ENCODE results near the gene ZNF385A.

The ZNF385A gene

GRCh38 chr12:54415221-54415929 is 30.8 kb upstream of the ZNF385A start:
- DNase-seq: no peak

- DNase-seq: no peak
Observed at GRCh38 chr12:54413284-54414190, 29.0 kb upstream of the ZNF385A start.

- DNase-seq: no peak
Observed at GRCh38 chr12:54412786-54413185, 28.3 kb upstream of the ZNF385A start.

GRCh38 chr12:54412348-54412747 is 27.8 kb upstream of the ZNF385A start:
- no peak for DNase-seq

GRCh38 chr12:54411391-54412241 is 27.1 kb upstream of the ZNF385A start:
- DNase-seq: peak; percentile 70

GRCh38 chr12:54409267-54409666 is 24.7 kb upstream of the ZNF385A start:
- DNase-seq: no peak

GRCh38 chr12:54407183-54407905 is 22.8 kb upstream of the ZNF385A start:
- DNase-seq: no peak

GRCh38 chr12:54405573-54405972 is 21.0 kb upstream of the ZNF385A start:
- DNase-seq: no peak

- no peak for DNase-seq
Observed at GRCh38 chr12:54405106-54405505, 20.6 kb upstream of the ZNF385A start.

GRCh38 chr12:54404061-54405004 is 19.8 kb upstream of the ZNF385A start:
- peak; percentile 58 for DNase-seq

- no peak for DNase-seq
Observed at GRCh38 chr12:54401119-54401518, 16.6 kb upstream of the ZNF385A start.

GRCh38 chr12:54398995-54399793 is 14.7 kb upstream of the ZNF385A start:
- DNase-seq: peak; percentile 91

- no peak for DNase-seq
Observed at GRCh38 chr12:54398218-54398617, 13.7 kb upstream of the ZNF385A start.

- DNase-seq: no peak
Observed at GRCh38 chr12:54397157-54397556, 12.6 kb upstream of the ZNF385A start.

GRCh38 chr12:54395545-54395944 is 11.0 kb upstream of the ZNF385A start:
- DNase-seq: no peak

- no peak for DNase-seq
Observed at GRCh38 chr12:54394986-54395385, 10.5 kb upstream of the ZNF385A start.

GRCh38 chr12:54394281-54394719 is 9.8 kb upstream of the ZNF385A start:
- no peak for DNase-seq

GRCh38 chr12:54393743-54394142 is 9.2 kb upstream of the ZNF385A start:
- DNase-seq: no peak

- no peak for DNase-seq
Observed at GRCh38 chr12:54393207-54393609, 8.7 kb upstream of the ZNF385A start.

- no peak for DNase-seq
Observed at GRCh38 chr12:54392485-54393206, 8.1 kb upstream of the ZNF385A start.
